IPS-NIHi7 (cell line): ENCODE measurements around the gene CREM.
A peak's percentile ranks its signal among the peaks of the same experiment; 100 is the strongest.
"Not testable (repeated sequence)": the region's sequence is repeated elsewhere in the genome, so short reads cannot be mapped to it uniquely, and the experiment has no call there.

Experiments
- DNase-seq: peaks from one replicate; pipeline ENCODE4 v3.0.0; 2012; ENCODE audit warnings: mixed read lengths; ENCODE audit errors: extremely low spot score

The CREM gene

DNA sequence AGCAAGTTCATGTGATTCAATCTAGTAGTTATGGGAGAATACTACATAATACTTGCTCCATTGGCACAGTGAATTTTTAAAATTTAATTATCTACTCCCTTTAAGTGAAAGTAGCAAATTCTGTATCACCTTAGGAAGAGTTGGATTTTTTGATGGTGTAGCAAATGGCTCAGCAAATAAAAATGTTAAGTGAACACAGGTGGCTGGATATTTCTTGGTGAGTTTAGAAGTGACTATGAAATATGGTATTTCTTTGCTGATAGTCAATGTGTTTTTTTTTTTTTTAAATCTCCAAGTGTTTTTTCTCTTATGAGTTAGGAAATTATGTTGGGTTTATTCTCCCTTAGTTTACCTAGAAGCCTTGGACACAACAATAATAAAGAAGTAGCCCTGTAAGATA is 67.8 kb downstream of the CREM start:
- DNase-seq: no peak

DNA sequence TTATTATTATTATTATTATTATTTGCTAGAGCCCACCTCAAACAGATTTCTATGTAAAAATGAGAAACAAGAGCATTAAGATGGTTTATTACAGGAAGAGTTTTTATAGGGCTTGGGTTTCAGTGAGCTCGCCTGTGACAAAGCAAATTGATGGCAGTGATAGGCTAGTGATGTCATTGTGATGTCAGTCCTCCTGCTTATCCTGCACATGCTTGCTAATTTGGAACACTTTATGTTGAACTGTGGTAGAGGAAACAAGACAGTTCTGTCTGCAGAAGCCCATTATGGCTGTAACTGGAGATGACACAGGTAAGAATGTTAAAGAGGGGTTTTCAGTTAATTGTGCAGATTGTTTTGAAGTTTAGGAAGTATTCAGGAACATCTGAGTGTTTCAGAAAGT is 68.3 kb downstream of the CREM start:
- no peak for DNase-seq

DNA sequence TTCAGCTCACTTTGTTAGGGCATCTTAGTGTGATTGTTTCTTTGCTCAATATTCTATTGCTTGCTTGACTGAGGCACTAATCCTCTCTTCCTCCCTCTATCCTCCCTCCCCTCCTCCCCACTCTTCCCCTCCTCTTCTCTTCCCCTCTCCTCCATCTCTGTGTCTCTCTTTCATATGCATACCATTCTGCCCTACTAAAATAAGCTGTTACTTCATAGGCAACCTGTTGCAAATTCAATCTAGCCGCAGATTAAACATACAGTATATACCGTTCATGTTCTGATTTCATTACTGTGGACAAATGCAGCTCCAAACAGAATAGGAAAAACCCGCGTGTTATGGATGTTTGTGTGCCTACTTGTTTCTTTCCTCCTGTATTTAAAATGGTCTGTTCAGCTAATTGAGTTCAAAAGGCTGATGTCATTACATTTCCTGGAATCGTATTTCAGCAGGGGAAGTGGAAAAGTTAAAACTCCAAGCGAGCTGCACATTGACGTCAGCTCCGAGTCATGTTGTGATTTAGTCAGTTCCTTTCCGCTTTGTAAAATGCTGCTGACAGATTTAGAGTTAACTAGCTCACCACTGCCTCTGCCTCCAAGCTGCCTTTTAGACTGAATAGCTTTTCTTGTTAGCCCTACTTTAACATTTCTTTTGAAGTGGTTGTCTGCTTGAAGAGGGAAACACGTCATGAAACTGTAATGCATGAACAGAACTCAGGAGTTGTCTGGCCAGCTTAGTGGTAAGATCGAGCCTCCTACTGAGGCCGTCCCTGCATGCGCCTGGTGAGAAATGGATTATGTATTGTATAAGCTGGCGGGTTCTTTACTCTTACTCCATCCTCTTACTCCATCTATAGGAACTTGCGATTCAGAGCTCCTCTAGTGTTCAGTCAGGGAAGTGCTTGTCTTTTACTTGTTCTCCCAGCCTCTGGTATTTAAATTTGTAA is 69.0 kb downstream of the CREM start:
- DNase-seq: peak; percentile 65

DNA sequence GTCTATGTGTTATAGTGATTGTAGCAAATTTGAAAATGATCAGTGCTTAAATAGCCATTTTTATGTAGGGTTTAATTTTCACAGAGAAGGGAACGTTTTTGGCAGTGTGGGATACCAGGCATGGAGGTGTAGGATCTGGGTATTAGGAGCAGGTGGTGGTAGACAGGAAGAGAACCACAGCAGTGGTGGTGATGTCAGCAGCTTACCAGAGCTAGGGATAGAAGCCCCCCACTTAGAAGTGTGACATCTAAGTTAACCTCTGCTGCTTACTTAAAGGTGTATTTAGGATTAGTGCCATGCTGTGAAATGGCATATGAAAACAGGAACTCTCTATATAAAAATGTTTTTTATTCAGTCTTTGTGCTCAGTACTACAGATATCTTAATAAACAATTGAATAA is 73.8 kb downstream of the CREM start:
- no peak for DNase-seq

DNA sequence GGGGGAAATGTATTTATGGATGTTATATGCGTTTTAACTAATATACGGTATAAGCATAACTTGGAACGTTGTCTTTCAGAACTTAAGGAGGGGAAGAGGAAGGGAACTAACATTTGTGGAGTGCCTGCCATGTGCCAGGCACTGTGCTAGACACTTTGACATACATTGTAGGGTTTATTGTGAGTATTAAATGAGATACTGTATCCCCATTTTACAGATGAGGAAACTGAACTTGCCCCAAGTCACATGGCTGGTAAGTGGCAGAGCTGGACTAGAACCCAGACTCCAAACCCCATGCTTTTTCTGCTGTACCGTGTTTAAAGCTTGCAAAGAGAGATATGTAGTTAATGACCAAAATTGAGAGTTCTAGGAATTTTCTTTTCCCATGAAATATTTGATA is 74.6 kb downstream of the CREM start:
- DNase-seq: no peak

DNA sequence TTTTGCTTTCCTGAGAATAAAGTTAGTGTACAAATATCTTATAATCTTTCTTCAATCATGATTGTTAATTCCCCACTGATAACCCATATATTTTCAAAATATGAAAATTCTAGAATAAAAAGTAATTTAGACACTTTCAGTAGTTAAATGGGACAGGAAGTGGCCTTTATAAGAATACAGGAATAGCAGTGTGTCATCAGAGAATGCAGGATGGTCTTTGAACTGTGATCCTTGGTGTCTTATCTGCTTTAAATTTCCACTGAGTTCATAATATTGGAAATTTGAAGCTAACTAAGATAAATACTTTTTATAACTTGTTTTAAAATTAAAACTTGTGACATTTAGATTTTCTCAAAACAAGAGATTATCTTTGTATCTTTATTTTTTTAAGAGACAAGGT is 75.4 kb downstream of the CREM start:
- DNase-seq: no peak

DNA sequence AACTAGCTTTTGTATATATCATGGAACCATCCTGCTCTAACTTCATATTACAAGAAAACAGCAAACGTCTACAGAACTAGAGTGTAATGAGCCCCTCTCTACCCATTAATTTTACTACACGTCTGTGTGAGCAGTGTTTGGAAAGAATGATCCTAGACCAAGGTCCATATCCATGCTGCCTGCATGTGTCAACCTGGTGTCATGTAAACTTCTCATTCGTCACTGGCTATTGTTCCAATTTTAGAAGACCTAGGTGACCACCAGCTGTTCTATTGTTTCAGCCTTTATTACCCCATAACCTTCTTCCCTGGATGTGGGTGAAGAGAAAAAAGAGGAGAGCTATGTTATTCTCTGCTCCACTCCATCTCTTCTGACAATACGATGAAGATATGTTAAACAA is 77.1 kb downstream of the CREM start:
- DNase-seq: no peak

DNA sequence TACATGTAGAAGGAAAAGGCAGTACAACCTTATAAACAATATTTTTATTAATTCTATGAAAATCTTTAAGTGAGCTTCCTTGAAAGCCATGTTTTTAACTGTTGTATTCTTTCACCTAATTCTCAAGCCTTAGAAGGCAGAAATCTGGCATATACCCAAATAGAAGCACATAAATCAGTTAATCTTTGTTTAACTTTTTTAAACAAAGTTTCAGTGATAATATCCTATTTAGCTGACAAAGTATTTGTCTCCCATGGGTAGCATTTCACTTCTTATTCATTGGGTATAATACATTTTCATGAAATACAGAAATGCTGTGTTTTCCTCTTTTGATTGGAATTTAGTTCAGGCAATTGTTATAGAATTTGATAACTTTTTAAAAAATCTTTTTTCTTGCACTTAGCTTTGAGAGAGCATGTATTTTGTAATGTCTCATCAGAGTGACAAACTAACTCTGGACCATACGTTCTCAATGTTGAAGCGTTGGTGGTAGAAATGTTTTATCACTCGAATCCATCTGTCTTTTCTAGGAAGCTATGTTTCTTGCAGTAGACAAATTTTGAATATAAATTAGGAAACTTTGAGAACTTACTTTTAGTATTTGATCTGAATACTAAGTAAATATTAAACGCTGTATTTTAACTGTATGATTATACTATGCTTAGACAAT is 78.1 kb downstream of the CREM start:
- DNase-seq: no peak

DNA sequence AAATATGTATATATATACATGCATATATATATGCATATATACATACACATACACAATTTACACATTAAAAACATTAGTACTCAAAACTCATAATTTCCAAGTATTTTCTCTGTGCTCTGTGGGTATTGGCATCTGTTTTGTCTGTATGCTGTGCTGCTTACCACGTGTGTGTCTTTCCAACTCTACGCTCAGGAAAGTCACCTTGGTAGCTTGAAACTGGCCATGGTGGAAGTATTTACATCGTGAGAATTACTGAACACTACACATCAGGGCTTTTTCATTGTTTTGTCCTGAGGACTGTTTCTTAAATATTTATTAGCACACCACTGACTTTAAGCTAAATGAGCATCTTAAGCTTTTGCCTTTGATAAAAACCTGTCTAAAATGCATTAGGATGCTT is 79.6 kb downstream of the CREM start:
- no peak for DNase-seq

DNA sequence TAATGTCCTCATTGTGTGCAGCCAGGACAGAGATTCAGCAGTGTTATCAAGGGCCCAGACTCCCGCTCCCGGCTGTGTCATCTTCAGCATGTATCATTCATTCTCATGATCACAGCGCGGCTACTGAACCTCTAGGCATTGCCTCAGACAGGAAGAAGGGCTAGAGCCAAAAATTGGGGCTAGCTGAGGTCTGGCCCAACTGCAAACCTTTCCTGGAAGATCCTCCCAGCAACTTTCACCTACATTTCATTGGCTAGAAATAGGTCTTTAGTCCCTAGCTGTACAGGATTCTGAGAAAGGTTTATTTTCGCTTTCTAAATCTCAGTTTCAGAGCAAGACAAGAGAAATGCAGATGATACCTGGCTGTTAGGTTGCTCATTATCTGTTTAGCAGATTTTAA is 81.9 kb downstream of the CREM start:
- DNase-seq: no peak

DNA sequence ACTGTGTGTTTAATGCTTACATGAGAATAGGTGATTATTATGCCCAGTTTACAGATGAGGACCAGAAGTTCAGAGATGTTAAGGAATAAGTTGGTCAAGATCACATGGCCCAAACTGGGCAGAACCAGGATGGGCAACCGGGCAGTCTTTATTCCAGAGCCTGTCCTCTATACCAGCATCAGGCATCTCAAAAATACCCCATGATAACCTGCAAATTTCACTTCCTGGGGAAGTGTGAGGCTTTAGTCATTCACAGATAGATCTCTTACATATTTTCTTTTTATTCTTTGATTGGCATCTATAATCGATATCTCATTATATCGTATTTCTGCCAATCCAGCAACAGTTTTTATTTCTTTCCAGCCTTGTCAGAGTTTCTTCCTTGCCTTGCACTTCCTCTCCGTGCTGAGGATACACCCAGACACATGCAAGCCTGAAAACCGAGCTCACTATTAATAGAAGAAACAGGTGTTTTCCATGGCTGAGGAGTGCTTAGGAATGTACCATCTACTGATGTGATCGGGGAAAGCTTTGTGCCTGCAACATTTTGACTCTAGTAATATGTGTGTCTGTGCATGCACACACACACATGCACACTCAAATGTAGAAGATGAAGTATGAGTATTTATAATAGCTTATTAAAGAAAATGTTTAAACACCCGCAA is 82.4 kb downstream of the CREM start:
- DNase-seq: no peak

DNA sequence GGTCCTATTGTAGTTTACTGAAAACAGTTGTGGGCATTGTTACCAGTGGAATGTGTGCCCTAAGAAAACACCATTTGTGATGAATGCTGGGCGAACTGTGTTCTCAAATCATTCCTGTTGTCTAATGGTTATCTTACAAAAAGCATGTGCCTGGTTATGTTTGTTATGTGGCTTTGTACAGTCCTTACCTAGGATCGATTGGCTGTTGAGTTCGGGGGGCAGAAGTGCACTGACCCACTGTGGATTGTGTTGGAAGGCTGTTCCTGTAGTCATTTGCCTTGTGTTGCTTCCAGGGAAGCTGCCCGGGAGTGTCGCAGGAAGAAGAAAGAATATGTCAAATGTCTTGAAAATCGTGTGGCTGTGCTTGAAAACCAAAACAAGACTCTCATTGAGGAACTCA is 84.3 kb downstream of the CREM start:
- no peak for DNase-seq

DNA sequence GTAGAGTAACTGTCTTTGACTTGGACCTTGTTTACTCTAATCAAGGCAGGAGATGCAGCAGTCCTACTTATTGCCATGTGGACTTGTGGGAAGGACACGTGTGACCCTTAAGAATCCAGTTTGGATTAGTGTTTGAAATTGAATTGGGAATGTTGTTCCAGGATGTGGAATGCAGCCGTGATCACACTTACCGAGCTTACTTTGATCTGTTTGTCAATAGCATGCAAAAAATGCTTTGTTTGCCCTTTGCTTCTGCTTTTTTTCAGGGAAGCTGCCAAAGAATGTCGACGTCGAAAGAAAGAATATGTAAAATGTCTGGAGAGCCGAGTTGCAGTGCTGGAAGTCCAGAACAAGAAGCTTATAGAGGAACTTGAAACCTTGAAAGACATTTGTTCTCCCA is 84.7 kb downstream of the CREM start:
- no peak for DNase-seq

DNA sequence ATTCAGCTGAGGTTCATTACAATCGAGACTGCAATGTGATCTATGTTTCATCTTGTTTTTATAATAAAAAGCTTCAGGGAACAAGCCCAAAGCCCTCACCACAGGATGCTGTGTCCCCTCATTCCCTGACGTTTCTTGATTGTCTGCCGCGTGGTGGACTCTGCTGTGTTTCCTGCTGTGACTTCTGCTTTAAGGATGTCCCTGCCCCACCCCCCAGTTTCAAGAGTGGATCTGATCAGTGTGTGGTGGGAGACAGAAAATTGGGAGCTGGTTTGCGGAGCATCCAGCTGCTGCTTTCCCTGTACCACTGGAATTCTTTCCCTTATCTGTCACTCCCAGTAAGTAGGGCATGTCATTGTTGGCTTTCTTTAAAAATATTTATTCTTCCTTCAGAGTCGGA is 86.2 kb downstream of the CREM start:
- DNase-seq: no peak

DNA sequence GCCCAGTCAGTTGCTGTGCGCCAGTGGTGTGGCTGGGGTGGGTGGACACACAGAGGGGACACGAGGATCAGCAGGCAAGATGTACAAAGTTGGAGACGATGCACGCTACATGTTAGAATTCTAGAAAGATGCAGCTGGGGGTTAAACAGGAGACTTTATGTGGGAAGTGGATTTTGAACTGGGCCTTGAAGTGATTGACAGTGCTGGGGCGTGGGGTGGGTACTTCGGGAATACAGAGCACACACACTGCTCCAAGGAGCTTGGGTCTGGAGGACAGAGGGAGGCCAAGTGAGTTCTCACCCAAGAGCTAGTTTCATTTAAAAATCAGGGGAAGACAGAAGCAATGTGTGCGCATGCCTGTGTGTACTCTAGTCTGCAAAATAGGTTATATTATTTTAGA is 87.1 kb downstream of the CREM start:
- DNase-seq: no peak

DNA sequence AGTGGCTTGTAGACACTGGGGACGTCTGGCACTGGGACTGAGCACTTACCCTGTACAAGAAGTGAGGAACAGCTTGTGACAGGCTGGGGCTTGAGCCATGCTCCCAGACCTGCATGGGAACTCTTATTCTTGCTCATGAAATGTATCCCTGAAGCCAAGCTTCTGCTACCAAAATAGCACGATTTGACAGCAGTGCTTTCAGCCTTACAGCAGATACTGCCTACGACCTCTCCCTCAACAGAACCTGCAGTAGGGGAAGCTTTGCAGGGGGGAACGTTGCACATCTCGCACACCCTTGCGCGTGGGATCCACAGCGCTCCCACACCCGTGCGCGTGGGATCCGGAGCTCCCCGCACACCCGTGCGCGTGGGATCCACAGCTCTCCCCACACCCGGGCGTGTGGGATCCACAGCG is 88.0 kb downstream of the CREM start:
- no peak for DNase-seq

DNA sequence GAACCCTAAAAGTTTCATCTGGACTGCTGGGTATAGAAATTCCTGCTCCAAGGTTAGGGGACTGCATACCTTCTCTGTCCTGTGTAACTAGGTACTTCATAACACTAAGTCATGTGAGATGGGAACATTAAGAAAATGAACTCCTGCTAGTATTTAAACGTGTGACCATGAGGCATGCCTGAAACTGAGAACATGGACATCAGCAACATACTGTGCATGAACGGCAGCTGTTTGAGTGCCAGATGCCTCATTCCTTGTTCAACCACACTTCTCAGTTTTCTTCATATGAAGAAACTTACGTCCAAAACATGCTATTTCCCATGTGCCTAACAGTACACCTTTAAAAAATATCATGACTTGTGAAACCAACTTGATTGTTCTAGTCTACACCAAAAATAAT is 88.5 kb downstream of the CREM start:
- DNase-seq: no peak

DNA sequence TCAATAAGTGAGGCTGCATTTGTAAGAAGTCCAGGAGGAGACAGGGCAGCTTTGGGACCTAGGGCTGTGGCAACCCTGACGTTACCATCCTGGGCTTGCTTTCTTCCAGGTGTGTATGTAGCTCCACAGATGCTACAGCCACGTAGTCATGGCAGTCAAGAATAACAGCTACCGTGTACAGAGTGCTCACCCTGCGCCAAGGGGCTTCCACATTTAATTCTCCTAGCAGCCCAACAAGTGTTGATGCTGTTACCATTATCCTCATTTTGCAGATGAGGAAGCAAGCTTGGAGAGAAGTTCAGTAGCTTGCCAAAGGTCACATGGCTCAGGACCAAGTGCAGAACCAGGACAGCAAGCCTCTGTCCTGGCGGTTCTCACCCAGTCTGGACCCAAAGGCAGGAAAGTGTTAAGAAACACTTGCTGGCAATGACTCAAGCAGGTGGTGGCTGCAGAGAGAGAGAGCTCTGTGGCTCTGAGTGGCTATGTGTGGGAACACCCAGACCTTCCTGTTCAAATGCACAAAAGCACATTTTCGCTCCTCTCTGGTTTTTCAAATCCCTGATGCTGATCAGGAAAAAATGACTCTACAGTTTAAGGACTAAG is 89.8 kb downstream of the CREM start:
- no peak for DNase-seq

DNA sequence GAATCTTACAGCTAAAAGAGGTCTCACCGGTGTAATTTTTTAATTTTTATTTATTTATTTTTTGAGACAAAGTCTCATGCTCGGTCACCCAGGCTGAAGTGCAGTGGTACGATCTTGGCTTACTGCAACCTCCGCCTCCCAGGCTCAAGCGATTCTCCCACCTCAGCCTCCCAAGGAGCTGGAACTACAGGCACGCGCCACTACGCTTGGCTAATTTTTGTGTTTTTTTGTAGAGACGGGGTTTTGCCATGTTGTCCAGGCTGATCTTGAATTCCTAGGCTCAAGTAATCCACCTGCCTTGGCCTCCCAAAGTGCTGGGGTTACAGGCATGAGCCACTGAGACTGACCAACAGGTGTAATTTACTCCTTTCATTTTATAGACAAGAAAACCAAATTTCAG is 90.3 kb downstream of the CREM start:
- not testable (repeated sequence) for DNase-seq

DNA sequence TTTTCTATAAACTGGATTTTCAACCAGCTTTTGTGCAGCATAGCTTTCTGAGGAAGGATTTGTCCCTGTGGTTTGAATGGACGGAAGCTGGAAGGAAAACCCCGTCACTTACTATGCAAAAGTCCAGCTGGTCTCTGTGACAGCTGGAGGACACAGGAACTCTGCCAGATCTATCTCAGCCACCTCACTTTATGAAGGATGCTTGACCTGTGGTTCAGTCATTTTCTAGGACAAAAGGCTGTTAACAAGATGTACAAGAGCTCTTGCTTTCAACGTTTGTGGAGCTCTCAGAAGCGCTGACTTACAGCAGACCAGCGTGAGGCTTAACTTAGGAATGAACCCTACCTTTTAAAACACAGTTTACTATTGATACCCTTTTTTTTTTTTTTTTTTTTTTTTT is 90.8 kb downstream of the CREM start:
- DNase-seq: no peak

DNA sequence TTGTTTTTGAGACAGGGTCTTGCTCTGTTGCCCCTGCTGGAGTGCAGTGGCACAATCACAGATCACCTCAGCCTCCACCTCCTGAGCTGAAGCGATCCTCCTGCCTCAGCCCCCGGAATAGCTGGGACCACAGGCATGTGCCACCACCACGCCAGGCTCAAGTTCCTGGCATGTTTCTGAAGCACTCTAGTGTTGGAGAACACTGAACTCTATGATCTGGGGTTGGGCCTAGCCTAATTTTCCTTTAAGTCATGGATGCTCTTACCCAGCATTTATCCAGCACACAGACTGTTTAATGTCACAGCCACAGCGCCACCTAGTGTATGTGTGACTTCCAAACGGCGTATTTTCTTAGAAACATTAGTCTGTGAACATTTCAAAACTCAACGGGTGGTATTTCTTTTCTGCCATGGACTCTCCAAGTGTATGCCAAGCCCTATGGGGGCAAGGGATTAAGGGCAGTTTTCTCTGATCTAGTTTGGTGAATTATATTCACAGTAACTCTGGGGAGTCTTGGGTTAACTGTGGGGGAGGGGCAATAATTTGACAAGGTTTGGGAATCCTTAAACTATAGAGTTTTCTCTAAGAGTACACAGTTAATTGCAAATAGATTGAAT is 91.8 kb downstream of the CREM start:
- DNase-seq: peak; percentile 71

DNA sequence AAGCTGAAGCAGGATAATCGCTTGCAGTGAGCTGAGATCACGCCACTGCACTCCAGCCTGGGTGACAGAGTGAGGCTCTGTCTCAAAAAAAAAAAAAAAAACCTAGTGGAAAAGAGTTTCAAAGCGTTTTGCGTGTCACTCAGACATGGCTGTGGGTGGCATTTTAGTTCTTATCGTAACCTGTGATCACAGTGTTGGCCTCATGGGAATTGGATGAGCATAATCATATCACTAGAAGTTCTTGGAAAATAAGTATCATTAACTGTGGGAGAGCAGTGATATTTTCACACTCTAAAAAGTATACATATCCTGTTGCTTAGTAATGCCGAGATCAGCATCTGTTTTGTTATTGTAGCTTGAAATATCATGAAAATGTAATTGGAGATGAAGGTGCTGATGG is 92.6 kb downstream of the CREM start:
- no peak for DNase-seq
